HG02840 (cell line): ENCODE results near the gene AQR.

ENCODE experiments used
- ATAC-seq: cut with Tn5 transposase; IDR thresholded peaks from one replicate; pipeline ENCODE4 v1.9.1; 2021; ENCODE audit warnings: mild to moderate bottlenecking, moderate library complexity, moderate number of reproducible peaks; ENCODE audit not compliant: unreplicated experiment, low FRiP score

AQR gene

GRCh38 chr15:34886134-34886533 lies 83.4 kb downstream of the AQR start:
- ATAC-seq: no peak

- no peak for ATAC-seq
Measured at GRCh38 chr15:34883633-34884032, 85.9 kb downstream of the AQR start.

DNA sequence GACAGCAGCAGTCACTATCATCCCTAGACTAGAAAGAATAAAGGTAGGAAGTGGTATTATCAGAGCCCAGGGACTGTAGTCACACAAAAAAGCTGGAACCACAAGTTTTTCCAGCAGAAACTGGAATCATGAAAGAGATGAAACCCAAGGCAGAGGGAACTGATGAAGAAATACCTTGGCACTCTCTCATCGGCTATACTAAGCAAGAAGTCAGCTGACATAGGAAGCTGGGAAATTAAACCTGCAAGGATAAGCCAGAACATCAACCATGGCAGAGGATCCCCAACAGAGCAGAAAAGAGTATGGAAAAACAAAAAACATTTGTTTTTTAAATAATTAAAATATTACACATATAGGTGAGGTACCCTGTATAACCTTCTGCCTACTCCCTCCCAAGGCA lies 86.5 kb downstream of the AQR start:
- no peak for ATAC-seq

DNA sequence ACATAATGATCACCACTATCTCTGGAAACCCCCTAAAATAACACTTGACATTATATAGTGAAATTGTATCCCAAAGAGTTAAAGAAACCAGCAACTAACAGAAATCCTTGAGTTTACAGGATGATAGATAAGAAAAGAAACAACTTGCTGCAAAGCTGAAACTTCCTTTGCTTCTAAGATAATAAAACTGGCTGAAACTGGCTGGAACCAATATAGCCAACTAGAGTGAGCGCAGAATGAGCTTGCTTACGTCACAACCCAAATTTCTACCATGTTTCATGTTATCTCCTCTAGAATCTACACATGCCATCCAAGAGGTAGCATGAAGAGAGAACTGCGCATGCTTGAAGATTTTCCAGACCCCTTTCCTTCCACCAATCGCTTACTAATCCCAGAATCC lies 90.4 kb downstream of the AQR start:
- no peak for ATAC-seq

DNA sequence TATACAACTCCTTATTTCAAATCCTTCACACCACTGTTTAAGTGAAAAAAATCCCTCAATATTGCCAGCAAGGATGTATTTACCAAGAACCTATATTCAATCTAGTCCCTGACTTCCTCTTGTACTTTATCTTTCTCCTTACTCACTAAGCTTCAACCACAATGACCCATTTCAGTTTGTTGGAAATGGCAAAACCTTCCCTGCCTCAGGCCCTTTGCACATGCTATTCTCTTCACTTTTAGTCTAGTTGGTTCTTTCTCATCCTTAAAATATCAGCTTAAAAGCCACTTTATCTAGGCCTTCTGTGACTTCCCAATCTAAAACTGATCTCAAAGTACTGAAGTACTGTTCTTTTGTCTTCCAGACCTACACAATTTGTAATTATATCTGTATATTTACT lies 92.9 kb downstream of the AQR start:
- no peak for ATAC-seq

- ATAC-seq: no peak
Measured at GRCh38 chr15:34869110-34869509, 100.4 kb downstream of the AQR start.

DNA sequence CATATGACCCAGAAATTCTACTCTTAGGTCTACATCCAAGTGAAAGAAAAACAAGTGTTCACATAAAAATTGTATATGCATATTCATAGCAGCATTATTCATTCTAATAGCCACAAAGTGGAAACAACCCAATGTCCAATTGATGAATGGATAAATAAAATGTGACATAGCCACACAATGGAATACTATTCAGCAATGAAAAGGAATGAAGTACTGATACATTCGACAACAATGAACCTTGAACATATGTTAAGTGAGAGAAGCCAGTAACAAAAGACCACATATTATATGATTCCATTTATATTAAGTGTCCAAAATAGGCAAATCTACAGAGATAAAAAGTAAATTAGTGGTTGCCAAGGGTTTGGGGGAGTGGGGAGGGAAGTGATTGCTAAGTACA lies 104.0 kb downstream of the AQR start:
- no peak for ATAC-seq

DNA sequence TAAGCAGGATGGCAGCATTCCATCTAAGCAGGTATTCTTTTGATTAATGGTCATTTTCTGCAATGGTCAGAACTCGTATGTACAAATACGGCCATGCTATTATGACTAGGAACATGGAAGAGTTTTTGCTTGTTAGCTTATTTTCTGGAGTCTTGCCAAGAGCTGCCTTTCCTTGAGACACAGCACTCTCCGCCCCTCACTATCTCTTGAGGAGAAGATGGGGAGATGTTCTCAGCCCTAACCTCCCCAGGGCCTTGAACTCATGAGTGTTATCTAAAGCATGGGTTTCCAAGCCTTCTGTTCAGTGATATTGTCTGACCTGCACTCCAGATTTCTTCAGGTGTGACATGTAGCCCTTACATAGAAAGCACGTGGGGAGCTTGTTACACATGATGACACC lies 108.3 kb downstream of the AQR start:
- ATAC-seq: no peak

GRCh38 chr15:34855893-34856292 lies 113.6 kb downstream of the AQR start:
- no peak for ATAC-seq

DNA sequence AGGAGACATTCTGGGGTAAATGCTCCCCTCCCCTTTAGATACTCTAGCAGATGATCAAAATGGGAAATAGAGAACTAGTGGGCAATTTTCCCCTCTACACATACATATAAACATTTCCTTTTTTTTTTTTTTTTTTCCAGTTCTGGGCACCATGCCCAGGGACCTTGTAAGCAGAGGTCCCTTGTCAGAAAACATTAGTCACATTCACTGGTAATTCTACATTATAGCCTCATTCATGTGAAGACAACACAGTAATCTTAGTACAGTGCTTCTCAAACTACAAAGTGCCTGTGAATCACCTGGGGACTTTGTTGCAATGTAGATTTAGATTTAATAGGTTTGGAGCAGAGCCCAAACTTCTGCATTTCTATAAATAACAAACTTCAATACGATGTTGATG lies 114.1 kb downstream of the AQR start:
- no peak for ATAC-seq

- ATAC-seq: no peak
Measured at GRCh38 chr15:34854232-34854631, 115.3 kb downstream of the AQR start.

DNA sequence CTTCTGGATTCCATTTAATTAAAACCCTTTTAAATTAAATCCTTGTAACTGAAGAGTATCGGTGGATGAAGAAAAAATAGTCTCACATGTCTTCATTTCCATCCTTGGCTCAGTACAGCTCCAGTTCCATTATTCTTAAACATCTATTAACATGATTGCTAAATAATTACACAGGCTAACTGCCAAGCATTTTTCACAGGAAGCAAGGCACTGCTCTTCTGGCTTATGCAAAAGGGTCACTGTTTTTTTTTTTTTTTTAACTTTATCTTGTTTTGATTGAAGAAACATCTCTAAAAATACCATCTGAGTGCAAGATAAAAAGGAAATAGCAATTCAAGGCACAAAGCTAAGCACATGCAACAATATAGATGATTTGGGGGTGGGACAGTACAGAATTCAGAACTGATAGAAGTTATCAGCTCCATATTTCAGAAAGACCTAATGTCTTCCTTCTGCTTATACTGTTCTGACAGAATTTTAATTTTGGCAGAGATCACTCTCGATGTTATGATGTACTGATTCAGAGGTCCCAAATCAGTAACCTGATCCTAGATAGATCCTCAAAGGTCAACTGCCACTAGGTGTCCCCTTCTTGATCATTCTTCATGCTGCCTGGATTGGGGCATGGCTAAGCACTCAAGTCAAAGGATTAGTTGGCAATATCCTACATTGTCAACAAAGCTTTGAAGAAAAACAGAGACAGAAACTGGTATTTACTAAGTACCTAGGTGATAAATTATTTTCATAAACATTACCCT lies 116.4 kb downstream of the AQR start:
- no peak for ATAC-seq

GRCh38 chr15:34851751-34852150 lies 117.8 kb downstream of the AQR start:
- no peak for ATAC-seq

- ATAC-seq: no peak
Measured at GRCh38 chr15:34851007-34851406, 118.5 kb downstream of the AQR start.

DNA sequence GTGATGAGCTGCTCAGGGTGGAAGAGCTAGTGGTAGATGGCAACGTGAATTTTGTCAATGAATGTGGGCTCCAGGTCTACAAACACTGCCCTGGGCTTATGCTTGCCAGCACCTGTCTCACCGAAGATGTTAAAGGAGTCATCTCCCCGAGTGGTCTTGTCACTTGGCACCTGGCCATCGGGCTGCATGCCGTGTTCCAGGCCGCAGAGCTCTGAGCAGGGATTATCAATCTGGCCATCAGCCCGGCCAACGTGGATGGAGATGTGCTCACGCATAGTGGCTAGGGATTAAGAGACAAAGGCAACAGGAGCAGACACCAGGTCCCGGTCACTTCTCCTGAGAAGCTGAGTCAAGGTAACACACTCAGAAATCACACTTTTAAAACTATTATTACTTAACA lies 119.4 kb downstream of the AQR start:
- ATAC-seq: no peak

DNA sequence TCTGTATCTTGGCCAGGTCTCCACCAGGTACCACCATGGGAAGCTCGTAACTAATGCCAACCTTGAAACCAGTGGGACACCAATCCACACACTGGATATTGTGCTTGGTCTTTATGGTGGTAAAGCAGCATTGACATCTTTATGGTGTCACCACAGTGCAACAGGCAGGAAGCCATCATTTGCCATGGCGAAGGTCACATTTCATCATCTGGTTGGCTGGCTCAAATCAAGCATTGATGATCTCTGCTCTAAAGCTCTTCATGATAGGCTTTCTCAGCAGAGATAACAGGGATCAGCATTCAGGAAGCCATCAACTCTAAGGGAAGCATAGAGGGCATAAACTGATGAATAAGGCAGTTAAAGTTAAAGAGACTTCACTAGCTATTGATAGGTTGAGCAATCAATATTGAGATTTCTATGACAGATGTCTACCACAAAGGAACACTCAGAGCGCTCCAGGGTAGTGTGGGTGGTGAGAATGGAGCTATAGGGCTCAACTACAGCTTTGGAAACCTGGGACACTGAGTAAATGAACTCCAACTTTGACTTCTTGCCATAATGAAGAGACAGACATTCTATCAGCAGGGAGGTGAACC lies 120.1 kb downstream of the AQR start:
- ATAC-seq: no peak

- no peak for ATAC-seq
Measured at GRCh38 chr15:34847598-34847997, 121.9 kb downstream of the AQR start.

DNA sequence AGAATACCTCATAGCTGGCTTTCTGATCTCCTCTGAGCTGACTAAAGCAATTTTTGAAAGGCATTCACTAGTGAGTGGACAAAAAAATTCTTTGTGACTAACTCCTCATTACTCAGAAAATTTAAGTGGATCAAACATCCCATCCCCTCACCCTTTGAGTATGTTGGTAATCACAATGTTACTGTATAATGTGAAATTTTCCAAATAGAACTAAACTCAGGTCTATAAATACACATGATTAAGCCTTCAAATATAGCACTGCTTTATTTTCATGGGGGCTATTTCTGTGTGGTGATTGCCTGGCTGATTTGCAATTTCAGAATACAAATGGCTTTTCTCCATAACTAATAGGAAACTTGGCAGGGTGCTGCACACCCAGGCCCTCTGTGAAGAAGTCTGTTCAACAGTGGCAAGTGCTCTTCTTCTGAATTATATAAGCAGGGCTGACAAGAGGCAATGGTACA lies 128.2 kb downstream of the AQR start:
- ATAC-seq: no peak

- ATAC-seq: no peak
Measured at GRCh38 chr15:34838282-34838681, 131.3 kb downstream of the AQR start.

GRCh38 chr15:34837246-34838016 lies 132.1 kb downstream of the AQR start:
- no peak for ATAC-seq

DNA sequence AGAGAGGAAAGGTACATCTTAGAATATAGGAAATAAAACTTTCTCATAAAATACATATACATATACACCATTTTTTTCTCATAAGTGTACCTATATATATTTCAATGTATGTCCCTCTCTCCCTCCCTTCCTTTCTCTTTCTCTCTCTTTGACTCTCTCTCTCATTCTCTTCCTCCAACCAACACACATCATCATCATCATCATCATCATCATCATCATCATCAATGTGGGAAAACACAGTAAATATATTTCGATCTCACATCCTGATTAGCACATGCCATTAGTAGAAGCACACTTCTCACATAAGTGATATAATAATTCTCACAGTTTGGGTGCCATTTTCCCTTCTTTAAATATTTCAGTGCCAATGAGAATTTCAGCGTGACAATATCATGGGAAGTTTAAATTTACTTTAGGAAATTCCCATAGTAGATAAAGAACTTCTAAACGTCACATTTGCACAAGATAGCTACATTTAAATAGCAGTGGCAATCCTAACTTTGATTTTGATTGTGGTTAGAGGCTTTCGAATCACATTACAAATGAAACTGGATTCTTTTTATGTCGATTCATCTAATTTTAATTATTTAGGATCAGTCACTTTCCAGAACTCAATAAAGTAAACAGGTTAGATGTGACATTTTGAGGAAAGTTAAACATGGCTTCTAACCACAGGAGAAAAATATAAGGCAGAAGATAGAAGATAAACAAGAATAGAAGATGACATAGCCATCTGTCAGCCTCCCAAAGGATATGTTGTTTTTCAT lies 141.2 kb downstream of the AQR start:
- no peak for ATAC-seq
